Non-pigmented ciliary epithelial cell (primary cell): ENCODE data around the gene CARD11.

Experiments
- DNase-seq: peaks from one replicate; pipeline ENCODE4 v3.0.0-alpha.2; 2010; ENCODE audit warnings: low read depth

Gene CARD11

DNA sequence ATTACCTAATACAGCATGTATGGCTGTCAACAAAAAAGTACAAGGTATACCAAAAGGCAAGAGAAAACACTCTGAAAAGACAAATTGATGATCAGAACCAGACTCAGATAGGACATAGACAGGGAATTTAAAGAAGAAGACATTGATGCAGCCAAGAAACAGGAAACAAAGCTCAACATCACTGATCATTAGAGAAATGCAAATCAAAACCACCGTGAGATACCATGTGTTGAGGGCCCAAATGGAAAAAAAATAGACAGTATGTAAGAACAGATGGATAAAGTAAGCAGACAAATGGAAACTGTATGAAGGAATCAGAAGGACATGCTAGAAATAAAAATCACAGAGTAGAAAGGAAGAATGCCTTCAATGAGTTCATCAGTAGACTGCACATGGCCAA, 23.3 kb downstream of the CARD11 start:
- no peak for DNase-seq

DNA sequence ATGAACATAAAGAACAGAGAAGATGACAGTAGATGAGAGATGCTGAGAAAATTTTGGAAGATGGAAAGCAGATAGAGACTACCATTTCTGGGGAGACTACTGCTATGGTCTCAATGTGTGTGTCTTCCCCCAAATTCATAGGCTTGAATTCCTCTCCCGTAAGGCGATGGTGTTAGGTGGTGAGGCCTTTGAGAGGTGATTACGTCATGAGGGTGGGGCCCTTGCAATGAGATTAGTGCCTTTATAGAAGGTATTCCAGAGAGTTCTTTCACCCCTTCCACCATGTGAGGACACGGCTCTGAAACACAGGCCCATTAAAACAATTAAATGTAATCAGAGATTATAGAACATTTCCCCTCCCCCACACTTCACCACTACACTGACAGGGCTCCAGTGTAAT, 23.9 kb downstream of the CARD11 start:
- DNase-seq: no peak

DNA sequence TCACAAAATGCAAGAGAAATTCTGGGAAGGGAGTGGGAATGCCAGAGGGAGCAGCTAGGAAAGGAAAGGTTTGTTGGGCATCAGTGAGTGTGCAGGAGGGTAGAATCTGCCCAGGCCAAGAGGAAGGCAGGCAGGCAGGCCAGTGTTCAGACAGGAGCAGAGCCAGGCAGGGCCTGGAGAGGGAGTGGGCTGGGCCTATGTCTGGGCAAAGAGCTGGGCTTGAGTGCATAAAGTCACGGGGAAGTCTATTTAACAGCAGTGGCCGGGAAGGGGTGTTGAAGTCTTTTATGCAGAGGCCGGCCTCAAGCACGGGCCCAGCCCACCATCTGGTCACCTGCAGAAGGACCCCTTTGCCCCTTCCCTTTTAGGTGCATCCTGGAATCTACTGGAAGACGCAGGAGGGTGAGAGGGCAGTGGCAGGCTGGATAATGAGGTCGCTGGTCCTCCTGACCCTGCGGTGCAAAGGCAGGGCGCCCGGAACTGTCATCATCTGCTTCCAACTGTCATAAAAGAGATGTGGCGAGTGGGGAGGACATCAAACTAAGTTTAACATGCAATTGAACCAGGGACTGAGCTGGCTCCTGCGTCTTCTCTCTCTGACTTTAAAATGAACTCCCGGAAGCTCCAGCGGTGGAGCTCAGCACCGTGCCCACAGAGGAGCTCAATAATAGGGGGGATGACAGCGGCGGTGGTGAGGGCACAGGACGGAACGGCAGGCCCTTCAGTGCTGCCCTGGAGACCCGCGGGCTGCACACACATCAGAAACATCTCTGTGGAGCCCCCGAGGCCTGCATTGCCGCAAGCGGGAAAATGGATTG, 29.5 kb downstream of the CARD11 start:
- DNase-seq: no peak

DNA sequence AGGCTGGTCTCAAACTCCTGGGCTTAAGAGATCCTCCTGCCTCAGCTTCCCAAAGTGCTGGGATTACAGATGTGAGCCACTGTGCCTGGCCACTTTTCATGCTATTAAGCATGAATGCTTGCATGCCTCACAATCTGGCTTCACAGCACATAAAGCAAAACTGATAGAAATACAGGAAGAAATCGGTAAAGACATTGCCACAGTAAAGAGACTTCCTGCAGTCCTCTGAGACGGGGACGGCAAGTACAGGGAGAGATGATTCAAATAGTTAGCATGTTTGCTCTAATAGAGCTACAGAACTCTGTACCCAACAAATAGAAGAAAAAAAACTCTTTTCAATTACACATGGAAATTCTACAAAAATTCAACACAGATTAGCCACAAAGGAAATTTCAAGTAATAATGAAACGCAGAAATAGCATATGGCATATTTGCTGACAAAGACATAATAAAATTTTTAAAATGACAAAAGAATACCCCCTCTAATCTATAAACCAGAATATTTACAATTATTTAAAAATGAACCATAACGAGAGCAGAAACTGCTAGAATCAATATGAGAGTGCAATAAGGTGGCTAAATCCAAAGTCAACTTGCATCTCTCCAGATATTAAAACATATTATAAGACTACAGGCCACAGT, 32.3 kb downstream of the CARD11 start:
- DNase-seq: no peak

DNA sequence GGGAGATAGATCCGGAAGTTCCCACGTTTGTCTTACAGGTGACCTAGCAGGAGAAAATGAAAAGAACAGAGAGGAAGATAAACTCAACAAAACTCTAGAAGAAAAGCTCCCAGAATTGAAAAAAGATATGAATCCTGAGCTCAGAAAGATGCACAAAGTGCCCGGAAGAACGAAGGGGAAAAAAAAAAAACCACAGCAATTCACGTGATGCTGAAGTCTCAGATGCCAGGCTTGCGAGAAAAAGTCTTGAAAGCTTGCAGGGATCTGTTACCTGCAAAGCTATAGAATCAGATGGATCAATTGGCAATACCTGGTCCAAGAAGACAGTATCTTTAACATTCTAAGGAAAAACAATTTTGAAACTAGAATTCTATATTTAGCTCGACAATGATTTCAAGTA, 33.5 kb downstream of the CARD11 start:
- DNase-seq: no peak

DNA sequence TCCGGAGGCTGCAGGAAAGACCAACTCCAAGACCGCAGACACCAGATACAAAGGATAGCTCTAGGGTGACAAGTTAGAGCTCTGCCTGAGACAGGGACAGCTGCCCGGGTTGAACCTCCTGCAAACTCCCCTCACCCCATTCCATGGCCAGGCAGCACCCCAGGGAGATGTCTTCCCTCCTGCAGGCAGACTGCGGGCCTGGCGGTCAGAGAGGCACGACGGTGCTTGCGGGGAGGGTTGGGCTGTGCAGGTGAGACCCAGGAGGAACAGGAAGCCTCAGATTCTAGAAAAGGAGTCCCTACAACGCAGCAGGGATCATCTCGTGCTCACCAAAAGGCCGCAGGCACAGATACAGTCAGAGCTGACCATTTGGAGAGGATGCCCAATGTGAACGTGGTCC, 34.6 kb downstream of the CARD11 start:
- no peak for DNase-seq

DNA sequence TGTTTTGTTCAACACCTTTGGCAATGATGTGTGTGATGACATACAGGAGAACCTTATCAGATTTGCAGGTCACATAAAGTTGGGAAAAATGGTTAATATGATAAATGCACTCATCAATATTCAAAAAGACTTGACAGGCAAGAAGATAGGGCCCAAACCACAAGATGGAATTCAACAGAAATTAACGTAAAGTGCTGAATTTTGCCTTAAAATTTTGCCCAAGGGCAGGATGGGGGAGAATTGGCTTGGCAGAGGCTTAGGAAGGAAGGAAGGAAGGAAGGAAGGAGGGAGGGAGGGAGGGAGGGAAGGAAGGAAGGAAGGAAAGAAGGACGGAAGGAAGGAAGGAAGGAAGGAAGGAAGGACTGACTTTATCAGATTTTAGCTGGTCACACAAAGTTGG, 35.3 kb downstream of the CARD11 start:
- DNase-seq: no peak

DNA sequence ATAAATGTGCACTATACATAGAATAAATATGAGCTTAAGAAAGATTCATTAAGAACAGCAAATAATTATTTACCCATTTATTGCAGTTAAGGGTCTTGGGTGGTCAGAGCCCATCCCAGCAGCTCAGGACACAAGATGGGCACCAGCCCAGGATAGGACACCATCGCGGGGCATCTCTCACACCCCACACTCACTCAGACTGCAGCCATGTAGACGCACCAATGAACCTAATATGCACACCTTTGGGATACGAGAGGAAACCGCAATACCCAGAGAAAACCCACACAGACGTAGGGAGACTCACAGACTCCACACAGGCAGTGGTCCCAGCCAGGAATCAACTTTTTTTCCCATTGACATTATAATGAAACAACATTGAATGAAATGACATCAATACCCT, 36.0 kb downstream of the CARD11 start:
- no peak for DNase-seq

DNA sequence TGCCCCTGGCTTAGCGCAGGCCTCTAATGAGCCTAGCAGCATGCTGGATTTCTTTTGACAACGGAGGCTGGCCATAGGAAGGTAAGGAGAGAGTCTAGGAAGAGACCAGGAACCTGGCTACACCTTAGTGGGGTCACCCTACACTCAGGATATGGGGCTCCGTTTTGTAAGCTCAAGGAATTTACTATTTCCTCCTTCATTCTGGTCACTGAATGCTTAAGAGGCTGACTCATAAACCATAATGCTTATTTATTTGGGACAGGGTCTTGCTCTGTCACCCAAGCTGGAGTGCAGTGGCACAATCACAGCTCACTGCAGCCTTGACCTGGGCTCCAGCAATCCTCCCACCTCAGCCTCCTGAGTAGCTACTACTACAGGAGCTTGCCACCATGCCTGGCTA, 38.4 kb downstream of the CARD11 start:
- DNase-seq: no peak

DNA sequence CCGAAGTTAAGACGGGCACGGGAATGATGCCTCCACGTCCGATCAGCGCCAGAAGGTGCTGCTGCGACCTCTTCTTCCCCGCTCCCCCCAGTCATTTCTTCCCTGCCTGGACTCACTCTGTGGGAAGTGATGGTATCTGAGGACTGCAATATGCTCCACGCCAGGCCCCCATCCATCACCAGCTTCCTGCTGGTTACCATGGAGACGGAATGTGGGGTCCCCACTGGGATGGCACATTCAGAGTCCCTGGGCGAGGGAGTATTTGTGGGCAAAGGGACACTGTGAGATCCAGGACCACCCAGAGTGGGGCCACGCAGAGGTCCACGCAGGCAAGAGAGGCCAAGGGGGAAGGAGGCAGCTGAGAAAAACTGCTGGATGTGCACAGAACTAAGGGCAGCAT, 39.7 kb downstream of the CARD11 start:
- DNase-seq: no peak

DNA sequence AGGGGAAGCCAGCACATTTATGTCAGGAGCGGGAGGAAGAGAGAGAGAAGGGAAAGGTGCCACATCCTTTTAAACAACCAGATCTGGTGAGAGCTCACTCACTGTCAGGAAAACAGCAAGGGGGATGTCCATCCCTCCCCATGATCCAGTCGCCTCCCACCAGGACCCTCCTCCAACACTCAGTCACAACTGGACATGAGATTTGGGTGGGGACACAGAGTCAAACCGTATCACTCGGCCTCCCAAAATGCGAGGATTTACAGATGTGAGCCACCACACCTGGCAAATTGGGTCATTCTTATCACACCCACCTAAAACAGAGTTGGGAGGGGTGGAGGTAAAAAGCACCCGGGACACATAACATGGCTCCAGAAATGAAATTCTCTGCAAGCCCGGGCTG, 41.0 kb downstream of the CARD11 start:
- no peak for DNase-seq

DNA sequence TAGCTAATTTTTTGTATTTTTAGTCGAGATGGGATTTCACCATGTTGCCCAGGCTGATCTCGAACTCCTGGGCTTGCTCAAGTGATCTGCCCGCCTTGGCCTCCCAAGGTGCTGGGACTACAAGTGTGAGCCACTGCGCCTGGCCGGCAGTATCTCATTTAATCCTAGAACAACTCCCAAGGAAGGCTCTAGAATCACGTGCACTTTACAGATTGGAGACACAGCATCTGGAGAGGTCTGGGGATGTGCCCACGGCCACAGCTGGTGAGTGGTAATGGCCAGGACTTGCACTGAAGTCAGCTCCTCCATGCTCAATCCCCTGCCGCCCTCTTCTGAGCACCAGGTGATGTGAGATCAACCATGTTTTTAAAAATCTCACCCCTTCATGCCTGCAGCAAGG, 43.1 kb downstream of the CARD11 start:
- no peak for DNase-seq

DNA sequence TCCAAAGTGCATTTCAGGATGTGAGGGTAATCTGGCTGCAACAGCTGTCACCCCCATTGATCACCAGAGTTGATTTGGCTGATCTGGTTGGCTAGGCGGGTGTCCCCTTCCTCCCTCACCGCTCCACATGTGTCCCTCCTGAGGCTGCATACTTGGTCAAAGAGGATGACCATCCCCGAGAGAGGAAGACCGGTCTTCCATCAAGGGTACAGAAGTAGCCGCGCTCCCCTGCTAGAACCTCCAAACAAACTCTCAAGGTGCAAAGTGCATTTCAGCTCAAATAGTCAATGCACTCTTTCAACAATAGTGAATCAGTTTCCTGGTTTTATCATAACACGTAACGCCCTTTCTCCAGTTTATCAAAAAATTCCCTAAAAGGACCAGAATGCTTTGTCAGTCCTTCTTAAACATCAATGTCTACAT, 44.6 kb downstream of the CARD11 start:
- no peak for DNase-seq

DNA sequence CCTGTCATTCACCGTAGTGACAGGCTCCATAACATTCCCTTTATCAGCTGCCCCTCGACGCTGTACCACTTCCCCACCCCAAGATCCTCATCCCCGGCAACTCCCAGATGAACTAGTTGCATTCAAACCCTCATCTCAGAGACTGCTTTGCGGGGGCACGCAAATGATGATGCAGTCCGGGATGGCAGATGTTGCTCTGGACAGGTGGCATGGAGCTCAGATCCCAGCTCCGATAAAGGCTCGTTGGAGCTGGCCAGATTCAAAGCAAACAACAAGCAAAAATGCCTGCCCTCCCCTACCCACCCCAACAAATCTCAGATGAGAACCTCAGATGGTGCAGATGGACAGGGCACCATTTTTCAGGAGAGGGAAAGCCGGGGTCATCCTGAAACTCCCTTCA, 46.7 kb downstream of the CARD11 start:
- no peak for DNase-seq

DNA sequence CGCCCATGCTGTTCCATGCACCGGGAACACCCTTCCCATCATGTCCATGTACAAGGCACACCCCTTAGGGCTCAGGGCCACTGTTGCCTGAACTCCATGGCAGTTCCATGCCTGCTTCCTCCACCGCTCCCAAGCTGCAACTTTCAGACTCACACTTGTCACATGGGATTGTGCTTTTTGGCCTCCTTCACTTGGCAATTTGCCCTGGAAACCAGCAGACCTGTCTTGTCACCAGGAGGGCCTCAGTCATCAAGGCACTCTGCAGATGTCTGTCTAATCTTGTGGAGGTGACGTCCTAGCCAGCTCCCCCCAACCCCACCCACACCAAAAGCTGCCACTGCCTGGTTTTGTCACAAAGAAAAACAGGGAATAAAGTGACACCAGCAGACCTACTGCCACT, 47.5 kb downstream of the CARD11 start:
- no peak for DNase-seq

DNA sequence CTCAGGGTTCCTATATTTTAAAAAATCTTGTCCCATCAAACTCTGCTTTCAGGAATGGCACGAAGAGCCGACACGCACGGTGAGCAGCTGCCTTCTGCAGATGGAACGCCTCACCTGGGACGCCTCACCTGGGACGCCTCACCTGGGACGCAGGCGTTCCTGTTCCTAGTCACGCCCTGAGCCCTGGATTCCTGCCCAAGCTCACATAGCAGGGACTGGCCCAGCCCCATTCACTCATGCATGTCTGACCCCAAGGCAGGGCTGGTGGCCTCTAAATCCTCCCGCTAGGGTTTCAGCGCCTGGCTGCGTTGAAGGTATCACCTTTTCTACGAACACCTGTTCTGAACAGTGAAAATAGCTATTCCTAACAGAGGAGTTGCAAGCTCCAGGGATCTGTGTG, 49.8 kb downstream of the CARD11 start:
- DNase-seq: no peak

DNA sequence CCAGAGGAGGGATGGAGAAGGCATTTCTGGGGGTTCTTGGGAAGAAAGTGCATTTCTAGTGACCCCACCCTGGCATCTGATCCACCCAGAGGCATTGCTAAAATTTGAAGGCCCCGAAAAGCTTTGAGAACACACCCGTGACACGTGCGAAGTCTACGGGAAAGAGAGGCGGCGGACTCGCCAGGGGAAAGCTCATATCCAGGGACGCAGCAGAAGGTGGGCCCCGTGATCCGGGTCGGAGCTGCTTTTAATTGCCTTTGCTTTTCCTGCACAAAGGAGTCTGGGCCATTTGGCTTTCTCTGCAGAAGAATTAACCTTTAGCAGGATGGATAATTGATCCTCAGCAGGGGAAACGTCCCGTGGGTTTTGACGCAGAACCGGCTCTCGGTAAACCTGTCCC, 50.3 kb downstream of the CARD11 start:
- no peak for DNase-seq

DNA sequence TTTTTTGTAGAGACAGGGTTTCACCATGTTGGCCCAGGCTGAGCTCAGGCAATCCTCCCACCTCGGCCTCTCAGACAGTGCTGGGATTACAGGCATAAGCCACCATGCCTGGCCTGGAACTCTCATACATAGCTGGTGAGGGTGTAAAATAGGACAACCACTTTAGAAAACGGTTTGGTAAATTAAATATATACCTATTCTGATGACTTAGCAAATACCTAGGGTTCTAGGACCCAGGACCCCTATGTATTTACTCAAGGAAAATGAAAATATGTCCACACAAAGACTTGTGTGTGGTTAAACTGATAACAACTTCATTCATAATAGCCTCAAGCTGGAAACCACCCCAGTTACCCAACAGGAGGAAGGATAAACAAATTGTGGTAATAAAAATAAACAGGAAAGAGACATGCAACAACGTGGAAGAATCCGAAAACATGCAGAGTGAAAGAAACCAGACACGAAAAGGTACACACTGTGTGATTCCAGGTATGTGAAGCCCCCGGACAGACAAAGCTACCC, 52.7 kb downstream of the CARD11 start:
- no peak for DNase-seq

DNA sequence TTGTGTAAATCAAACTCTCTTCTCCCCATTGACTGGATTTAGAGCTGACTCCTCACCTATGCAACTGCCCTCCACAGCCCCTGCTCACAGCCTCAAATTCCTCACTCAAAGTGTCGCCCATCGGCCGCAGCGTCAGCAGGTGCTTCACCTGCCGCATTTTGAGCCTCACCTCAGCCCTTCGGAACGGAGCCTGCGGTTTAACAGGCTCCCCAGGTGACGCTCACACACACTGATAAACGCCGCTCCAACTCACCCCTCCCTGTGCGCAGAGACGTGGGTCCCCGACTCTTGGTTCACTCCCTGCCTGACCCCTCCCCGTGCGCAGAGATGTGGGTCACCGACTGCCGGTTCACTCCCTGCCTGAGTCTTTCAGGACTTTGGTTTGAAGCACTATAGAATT, 57.1 kb downstream of the CARD11 start:
- DNase-seq: no peak

DNA sequence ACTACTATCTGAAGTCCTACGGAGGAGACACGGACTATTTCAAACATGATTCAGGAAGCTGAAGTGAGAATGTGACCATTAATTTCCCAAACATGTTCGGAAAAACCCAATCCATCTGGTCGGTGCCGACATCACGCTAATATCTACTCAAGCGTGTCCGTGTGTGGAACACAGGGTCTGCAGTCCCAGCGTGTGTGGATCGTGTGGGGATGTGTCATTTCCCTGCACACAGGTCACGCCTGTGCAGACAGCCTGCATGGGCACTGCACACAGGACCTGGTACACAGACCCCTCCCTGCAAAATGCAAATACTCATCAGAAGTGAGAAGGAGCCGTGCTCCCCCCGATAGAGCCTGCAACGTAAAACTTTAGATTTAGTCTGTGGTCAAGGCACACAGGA, 57.8 kb downstream of the CARD11 start:
- DNase-seq: no peak

DNA sequence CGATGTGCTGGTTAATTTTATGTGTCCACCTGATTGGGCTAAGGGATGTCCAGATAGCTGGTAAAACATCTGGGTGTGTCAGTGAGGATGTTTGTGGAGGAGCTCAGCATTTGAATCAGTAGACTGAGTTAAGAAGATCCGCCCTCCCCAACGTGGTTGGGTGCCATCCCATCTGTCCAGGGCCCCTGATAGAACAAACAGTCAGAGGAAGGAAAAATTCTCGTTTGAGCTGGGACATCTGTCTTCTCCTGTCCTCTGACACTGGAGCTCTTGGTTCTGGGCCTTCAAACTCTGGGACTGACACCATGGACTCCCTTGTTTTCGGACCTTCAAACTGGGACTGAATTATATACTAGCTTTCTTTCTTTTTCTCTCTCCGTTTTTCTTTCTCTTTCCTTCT, 59.6 kb downstream of the CARD11 start:
- no peak for DNase-seq

DNA sequence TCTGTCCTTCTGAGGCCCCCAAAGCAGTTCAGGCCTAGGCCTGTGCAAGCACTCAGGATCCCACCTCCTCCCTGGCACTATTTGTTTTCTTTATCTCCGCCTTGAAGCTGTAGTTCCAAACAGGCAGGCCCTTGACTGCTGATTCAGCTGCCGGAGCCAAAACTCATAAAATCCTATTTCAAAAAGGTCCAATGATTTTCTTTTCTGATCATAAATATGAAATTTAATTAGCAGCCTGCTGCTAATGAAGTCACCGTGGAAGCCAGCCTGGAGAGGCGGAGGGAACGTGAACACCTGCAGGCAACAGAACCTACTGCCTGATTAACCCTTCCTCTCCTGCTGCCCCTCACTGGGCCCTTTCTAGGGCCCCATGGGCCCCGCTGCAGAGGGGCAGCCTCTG, 60.1 kb downstream of the CARD11 start:
- DNase-seq: no peak

DNA sequence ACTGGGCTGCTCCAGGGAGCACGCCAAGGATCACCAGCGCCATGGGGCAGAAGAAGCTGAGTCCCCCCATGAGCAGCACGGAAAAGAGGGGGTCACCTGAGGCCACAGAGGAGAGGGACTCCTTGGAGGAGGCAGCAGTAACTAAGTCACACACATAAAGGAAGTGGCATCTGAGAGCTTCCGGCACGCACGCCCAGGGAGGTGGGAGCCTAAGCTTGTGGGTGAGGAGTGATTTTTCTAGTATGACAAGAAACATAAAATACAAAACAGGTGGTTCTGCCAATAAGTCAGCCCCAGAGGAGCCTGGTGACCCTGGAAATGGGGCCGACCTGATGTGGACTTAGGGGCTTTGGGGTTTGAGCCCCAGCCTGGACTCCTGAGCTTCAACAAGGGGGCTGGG, 60.8 kb downstream of the CARD11 start:
- no peak for DNase-seq

DNA sequence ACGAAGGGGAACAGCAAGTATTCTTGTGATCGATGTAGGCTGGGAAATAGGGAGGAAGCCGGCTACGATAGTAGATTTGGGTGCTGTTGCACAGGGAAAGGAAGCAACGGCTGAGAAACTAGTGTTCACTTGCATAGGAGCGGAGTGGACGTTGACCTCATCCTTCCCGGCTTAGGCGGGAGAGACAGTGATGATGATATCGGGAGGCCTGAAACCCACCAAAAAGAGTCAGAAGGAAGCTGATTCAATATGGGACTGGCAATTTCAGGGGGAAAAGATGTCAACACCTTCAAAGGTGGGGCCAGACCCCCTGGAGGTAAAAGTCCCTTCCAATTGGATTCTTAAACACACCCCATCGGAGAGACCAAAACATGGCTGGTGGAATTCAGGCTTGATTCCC, 61.3 kb downstream of the CARD11 start:
- DNase-seq: no peak
